Breast epithelium (tissue), 4 donors: Measurements from ENCODE around the gene FAM135A. TPM values are rescaled to one million over a fixed set of nuclear protein-coding genes. Genes with fewer than 3 reads are reported as not detected.
"Not testable (repeated sequence)": the region's sequence is repeated elsewhere in the genome, so short reads cannot be mapped to it uniquely, and the experiment has no call there.

Experiments
- DNase-seq, 2 donors: peaks; one replicate each; pipeline ENCODE4 v3.0.0-alpha.2; 2019; ENCODE audit warnings: low spot score in 2 of 2
- H3K27ac ChIP-seq, 2 donors: fragments of 200-600 bp; sonication (generic) in 1 of 2; one replicate each; pipeline ENCODE4 v1.5.1; 2016 to 2019; ENCODE audit warnings: mild to moderate bottlenecking in 1 of 2
- H3K27me3 ChIP-seq, 2 donors: fragments of 200-600 bp; sonication (generic) in 1 of 2; one replicate each; pipeline versions ENCODE4 v1.5.1 to v1.6.0; 2017 to 2019; ENCODE audit warnings: control low read depth in 1 of 2, mild to moderate bottlenecking in 1 of 2
- H3K36me3 ChIP-seq: fragments of 200-600 bp; one replicate; pipeline ENCODE4 v1.5.1; 2019
- H3K4me1 ChIP-seq, 2 donors: fragments of 200-600 bp; sonication (generic); one replicate each; pipeline ENCODE4 v1.5.1; 2016 to 2019; ENCODE audit warnings: control low read depth in 1 of 2
- H3K4me3 ChIP-seq, 3 donors: fragments of 200-600 bp; sonication (generic); 1 replicate in 2 of 3; 2 replicates in 1 of 3; pipeline ENCODE4 v1.5.1; 2016 to 2019; ENCODE audit warnings: mild to moderate bottlenecking in 3 of 3, moderate library complexity in 2 of 3
- H3K9me3 ChIP-seq, 2 donors: fragments of 200-600 bp; sonication (generic) in 1 of 2; one replicate each; pipeline ENCODE4 v1.5.1; 2016 to 2019; ENCODE audit warnings: control low read depth in 1 of 2
- CTCF ChIP-seq, 3 donors: fragments of 450-650 bp; IDR thresholded peaks; one replicate each; pipeline ENCODE4 v1.5.1; 2016 to 2017; ENCODE audit warnings: antibody characterized with exemption in 3 of 3, mild to moderate bottlenecking in 3 of 3, moderate library complexity in 3 of 3
- POLR2A ChIP-seq: fragments of 450-650 bp; IDR thresholded peaks from one replicate; pipeline ENCODE4 v1.6.1; 2016; ENCODE audit warnings: antibody characterized with exemption, mild to moderate bottlenecking, moderate library complexity
- POLR2AphosphoS5 ChIP-seq, 3 donors: sonication (generic); formaldehyde crosslinking; IDR thresholded peaks; one replicate each; pipeline ENCODE4 v1.6.1; 2017; ENCODE audit warnings: antibody characterized with exemption in 3 of 3
- intact Hi-C: fragments of 100-400 bp; cut with DNase I; formaldehyde crosslinking; loops from one replicate; pipeline ENCODE4 v1.15.1; 2023; ENCODE audit warnings: low total_unique reads
- total RNA-seq, 3 donors: library from RNA; depleted of rRNA; stranded (reverse); fragments of >200 nt; gene quantifications; one replicate each; pipeline ENCODE4 v1.1.0, GENCODE V29; 2016

Gene FAM135A
- total RNA-seq, 3 donors from 2014 or later, result 25.9 to 34.2 (median 30.2) TPM

DNA sequence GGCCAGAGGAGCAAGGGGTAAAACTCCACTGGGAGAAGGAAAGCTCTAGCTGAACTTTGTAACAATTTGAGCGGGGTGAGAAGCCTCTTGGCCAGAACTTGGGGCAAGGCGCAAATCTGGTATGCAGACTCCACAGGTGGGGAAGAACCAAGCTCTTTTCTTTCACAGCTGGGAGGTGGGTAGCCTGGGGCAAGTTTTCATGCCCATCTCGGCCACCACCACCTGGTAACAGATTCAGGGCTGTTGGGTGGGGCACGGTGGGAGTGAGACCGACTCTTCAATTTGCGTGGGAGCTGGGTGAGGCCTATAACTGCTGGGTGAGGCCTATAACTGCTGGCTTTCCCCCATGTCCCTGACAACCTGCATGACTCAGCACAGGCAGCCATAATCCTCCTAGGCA lies 190.9 kb downstream of the FAM135A start:
- TF ChIP-seq POLR2AphosphoS5 (IDR thresholded peaks at IDR 0.05) (no peak), POLR2A (no peak), CTCF (IDR thresholded peaks at IDR 0.05) (no peak)
- no peak overlapping the region for H3K27ac ChIP-seq
- H3K4me1 ChIP-seq, result no peaks in the 10 kb centered on the region
- no peaks in the 10 kb centered on the region for H3K36me3 ChIP-seq
- intact Hi-C loops, result no loop called here
- H3K4me3 ChIP-seq, result no peak overlapping the region
- no peaks in the 10 kb centered on the region for H3K27me3 ChIP-seq
- no peak for DNase-seq
- H3K9me3 ChIP-seq, result peaks cover 0 to 17% of the 10 kb centered on the region in 2 donors

DNA sequence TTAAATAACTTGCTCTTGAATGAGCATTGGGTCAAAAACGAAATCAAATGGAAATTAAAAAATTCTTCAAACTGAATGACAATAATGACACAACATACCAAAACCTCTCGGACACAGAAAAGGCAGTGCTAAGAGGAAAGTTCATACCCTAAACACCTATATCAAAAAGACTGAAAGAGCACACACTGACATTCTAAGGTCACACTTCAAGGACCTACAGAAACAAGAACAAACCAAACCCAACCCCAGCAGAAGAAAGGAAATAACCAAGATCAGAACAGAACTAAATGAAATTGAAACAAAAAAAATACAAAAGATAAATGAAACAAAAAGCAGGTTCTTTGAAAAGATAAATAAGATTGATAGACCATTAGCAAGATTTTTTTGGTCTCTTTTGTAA lies 194.1 kb downstream of the FAM135A start:
- H3K9me3 ChIP-seq, result peaks cover 0 to 17% of the 10 kb centered on the region in 2 donors
- DNase-seq, H3K4me1 ChIP-seq, H3K27me3 ChIP-seq, H3K36me3 ChIP-seq, H3K4me3 ChIP-seq, H3K27ac ChIP-seq: not testable (repeated sequence)
- intact Hi-C loops, result loop anchor here (5.0 kb wide), 1 partner anchor 155 kb away; no protein-coding TSS in a partner anchor

DNA sequence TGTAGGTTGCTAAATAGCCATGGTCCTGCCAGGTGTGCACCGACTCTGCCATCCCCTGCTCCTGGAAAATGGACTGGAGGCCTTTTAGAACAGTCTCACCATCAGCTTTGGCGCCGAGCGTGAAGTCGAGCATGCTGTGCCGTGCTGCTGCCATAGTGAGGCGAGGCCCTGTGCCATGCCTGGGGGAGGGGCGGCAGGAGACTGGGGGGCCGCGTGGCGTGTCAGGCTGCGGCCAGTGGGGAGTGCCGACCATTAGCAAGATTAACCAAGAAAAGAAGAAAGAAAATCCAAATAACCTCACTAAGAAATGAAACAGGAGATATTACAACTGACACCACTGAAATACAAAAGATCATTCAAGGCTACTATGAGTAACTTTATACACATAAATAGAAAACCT lies 195.9 kb downstream of the FAM135A start:
- H3K27me3 ChIP-seq, H3K4me1 ChIP-seq, H3K36me3 ChIP-seq, DNase-seq, H3K4me3 ChIP-seq, H3K27ac ChIP-seq: not testable (repeated sequence)
- intact Hi-C loops, result loop anchor here (5.0 kb wide), 1 partner anchor 157 kb away; no protein-coding TSS in a partner anchor
- H3K9me3 ChIP-seq, result peaks cover 0 to 10% of the 10 kb centered on the region in 2 donors

Other genes with a start within 250 kb of the FAM135A start
- gene COL9A1, start 110.4 kb upstream of the FAM135A start, total RNA-seq, result under 1 TPM in 1 of 3 donors, not detected in 2; 0.32 TPM
- 10 to 100 TPM; 12.6 to 14.7 (median 13.2) TPM for gene SDHAF4, start 153.4 kb downstream of the FAM135A start, total RNA-seq